ENCODE data around the gene MAPK14. TPM values are rescaled to one million over a fixed set of nuclear protein-coding genes. Genes with fewer than 3 reads are reported as not detected.
"Not testable (repeated sequence)": the region's sequence is repeated elsewhere in the genome, so short reads cannot be mapped to it uniquely, and the experiment has no call there.

Gene MAPK14
- total RNA-seq (56.6 TPM), polyA plus RNA-seq (ENCODE audit: insufficient read depth, low read depth, low replicate concordance) (19.9 TPM)
- long read RNA-seq, donor 1, full-length matches to known transcripts = 4 of 4 reads
- long read RNA-seq, donor 1, partial matches to known transcripts = 0 of 4 reads
- long read RNA-seq, donor 1, other reads (novel, unspliced or antisense) = 0 of 4 reads
- long read RNA-seq, donor 2, full-length matches to known transcripts = 7 of 16 reads
- long read RNA-seq, donor 2, partial matches to known transcripts = 9 of 16 reads
- long read RNA-seq, donor 2, other reads (novel, unspliced or antisense) = 0 of 16 reads
- long read RNA-seq, donor 3, full-length matches to known transcripts = 7 of 7 reads
- long read RNA-seq, donor 3, partial matches to known transcripts = 0 of 7 reads
- long read RNA-seq, donor 3, other reads (novel, unspliced or antisense) = 0 of 7 reads
- long read RNA-seq, donor 4, full-length matches to known transcripts = 2 of 7 reads
- long read RNA-seq, donor 4, partial matches to known transcripts = 5 of 7 reads
- long read RNA-seq, donor 4, other reads (novel, unspliced or antisense) = 0 of 7 reads
- long read RNA-seq, donor 5, partial matches to known transcripts = 0 of 1 reads
- long read RNA-seq, donor 5, other reads (novel, unspliced or antisense) = 0 of 1 reads
- long read RNA-seq, donor 6 = 0 reads
- long read RNA-seq, donor 7, full-length matches to known transcripts = 33 of 44 reads
- long read RNA-seq, donor 7, partial matches to known transcripts = 2 of 44 reads
- long read RNA-seq, donor 7, other reads (novel, unspliced or antisense) = 9 of 44 reads
- long read RNA-seq, donor 8, full-length matches to known transcripts = 9 of 23 reads
- long read RNA-seq, donor 8, partial matches to known transcripts = 14 of 23 reads
- long read RNA-seq, donor 8, other reads (novel, unspliced or antisense) = 0 of 23 reads
- long read RNA-seq, donor 9, partial matches to known transcripts = 0 of 4 reads
- long read RNA-seq, donor 9, other reads (novel, unspliced or antisense) = 0 of 4 reads
- long read RNA-seq, donor 10, full-length matches to known transcripts = 6 of 6 reads
- long read RNA-seq, donor 10, partial matches to known transcripts = 0 of 6 reads
- long read RNA-seq, donor 10, other reads (novel, unspliced or antisense) = 0 of 6 reads

DNA sequence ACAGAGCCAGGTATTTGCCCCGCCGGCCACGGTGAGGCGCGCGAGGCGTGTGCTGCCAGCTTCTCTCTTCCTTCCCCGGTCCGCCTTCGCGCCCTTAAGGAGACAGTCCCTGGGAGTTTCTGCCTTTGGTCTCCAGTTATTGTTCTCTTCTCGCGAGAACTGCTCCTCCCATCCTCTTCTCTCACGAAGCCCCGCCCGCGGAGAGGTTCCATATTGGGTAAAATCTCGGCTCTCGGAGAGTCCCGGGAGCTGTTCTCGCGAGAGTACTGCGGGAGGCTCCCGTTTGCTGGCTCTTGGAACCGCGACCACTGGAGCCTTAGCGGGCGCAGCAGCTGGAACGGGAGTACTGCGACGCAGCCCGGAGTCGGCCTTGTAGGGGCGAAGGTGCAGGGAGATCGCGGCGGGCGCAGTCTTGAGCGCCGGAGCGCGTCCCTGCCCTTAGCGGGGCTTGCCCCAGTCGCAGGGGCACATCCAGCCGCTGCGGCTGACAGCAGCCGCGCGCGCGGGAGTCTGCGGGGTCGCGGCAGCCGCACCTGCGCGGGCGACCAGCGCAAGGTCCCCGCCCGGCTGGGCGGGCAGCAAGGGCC lies at the start of gene MAPK14:
Gene MAPK14 (plus strand): TSS at position 308 of the 587 bp plus-strand sequence. CDS start 350 bp downstream, outside the sequence.
- H3K27me3 ChIP-seq (ENCODE audit: control insufficient read depth, insufficient read depth, low read length) = no peaks in the 10 kb centered on the region
- peak within 1 kb of the TSS; percentile 92 to 93 for H3K27ac ChIP-seq (ENCODE audit: low read depth in 2 of 2, low read length in 2 of 2)
- H3K36me3 ChIP-seq (ENCODE audit: control insufficient read depth in 2 of 3, insufficient read depth in 3 of 3, low read length in 3 of 3) = no peaks in the 10 kb centered on the region
- peak within 1 kb of the TSS; percentile 76 to 96 (median 86) for H3K9ac ChIP-seq (ENCODE audit: low read length in 3 of 3)
- peaks cover 0 to 5% (median 4%) of the 10 kb centered on the region in 3 donors for H3K4me1 ChIP-seq (ENCODE audit: control insufficient read depth in 2 of 3, insufficient read depth in 2 of 3, low read depth in 1 of 3, low read length in 3 of 3)
- FAIRE-seq = peak; percentile 96
- peak; percentile 99 to 100 (median 99) for DNase-seq
- intact Hi-C loops (cut with DNase I) = loop anchor here (5.0 kb wide), 1 partner anchor 65 kb away; no protein-coding TSS in a partner anchor
- TF ChIP-seq, protein P1, sequence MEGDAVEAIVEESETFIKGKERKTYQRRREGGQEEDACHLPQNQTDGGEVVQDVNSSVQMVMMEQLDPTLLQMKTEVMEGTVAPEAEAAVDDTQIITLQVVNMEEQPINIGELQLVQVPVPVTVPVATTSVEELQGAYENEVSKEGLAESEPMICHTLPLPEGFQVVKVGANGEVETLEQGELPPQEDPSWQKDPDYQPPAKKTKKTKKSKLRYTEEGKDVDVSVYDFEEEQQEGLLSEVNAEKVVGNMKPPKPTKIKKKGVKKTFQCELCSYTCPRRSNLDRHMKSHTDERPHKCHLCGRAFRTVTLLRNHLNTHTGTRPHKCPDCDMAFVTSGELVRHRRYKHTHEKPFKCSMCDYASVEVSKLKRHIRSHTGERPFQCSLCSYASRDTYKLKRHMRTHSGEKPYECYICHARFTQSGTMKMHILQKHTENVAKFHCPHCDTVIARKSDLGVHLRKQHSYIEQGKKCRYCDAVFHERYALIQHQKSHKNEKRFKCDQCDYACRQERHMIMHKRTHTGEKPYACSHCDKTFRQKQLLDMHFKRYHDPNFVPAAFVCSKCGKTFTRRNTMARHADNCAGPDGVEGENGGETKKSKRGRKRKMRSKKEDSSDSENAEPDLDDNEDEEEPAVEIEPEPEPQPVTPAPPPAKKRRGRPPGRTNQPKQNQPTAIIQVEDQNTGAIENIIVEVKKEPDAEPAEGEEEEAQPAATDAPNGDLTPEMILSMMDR (IDR thresholded peaks at IDR 0.05; ENCODE audit: borderline replicate concordance, extremely low read depth, insufficient read depth) = peak; percentile 94
- peak within 1 kb of the TSS; percentile 83 to 99 (median 96) for H3K4me3 ChIP-seq (ENCODE audit: low read length in 3 of 3)
- no peaks in the 10 kb centered on the region for H3K9me3 ChIP-seq (ENCODE audit: control insufficient read depth in 2 of 3, insufficient read depth in 1 of 3, low read length in 3 of 3)

DNA sequence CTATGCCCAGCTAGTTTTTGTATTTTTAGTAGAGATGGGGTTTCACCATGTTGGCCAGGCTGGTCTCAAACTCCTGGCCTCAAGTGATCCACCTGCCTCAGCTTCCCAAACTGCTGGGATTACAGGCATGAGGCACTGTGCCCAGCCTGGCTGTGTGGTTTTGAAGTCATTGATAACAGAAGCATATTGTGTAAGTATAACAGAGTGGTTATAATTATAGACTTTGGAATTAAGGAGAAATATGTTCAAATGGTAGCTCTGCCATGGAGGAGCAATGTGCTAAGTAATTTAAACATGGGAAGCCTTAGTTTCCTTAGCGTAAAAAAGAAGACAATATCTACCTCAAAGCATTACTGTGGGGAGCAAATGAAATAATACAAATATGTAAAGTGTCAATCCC lies 47.5 kb upstream of the MAPK14 start:
- H3K9me3 ChIP-seq (ENCODE audit: control insufficient read depth in 2 of 3, insufficient read depth in 1 of 3, low read length in 3 of 3); FAIRE-seq; intact Hi-C loops (cut with DNase I): not testable (repeated sequence)

DNA sequence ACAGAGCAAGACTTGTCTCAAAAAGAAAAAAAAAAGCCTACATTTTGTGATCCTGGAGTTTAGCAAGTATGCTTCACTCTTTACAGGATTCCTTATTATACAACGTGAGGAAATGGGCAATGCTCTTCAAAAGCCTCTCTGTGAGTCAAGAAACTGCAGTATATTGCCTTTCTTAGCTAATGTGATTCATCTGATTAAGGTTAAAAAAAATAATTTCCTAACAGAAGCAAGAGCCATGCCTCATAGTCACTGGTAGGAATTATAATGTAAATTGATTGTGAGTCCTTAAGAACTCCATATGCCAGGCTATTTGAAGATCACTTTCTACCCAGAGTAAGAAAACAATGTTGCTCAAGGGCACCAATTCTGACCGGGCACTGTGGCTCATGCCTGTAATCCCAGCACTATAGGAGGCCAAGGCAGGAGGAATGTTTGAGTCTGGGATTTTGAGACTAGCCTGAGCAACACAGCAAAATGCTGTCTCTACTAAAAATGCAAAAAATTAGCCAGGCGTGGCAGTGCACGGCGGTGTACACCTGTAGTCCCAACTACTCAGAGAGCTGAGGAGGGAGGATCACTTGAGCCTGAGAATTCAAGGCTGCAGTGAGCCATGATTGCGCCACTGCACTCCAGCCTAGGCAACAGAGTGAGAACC lies 46.5 kb upstream of the MAPK14 start:
- no peak overlapping the region for H3K27ac ChIP-seq (ENCODE audit: low read depth in 2 of 2, low read length in 2 of 2)
- no peaks in the 10 kb centered on the region for H3K36me3 ChIP-seq (ENCODE audit: control insufficient read depth in 2 of 3, insufficient read depth in 3 of 3, low read length in 3 of 3)
- intact Hi-C loops (cut with DNase I) = no loop called here
- DNase-seq (no peak), FAIRE-seq (no peak)
- H3K9me3 ChIP-seq (ENCODE audit: control insufficient read depth in 2 of 3, insufficient read depth in 1 of 3, low read length in 3 of 3) = no peaks in the 10 kb centered on the region
- H3K27me3 ChIP-seq (ENCODE audit: control insufficient read depth, insufficient read depth, low read length) = no peaks in the 10 kb centered on the region
- H3K9ac ChIP-seq (ENCODE audit: low read length in 3 of 3) = no peak overlapping the region
- H3K4me1 ChIP-seq (ENCODE audit: control insufficient read depth in 2 of 3, insufficient read depth in 2 of 3, low read depth in 1 of 3, low read length in 3 of 3) = no peaks in the 10 kb centered on the region
- H3K4me3 ChIP-seq (ENCODE audit: low read length in 3 of 3) = no peak overlapping the region
- TF ChIP-seq, protein P1 (IDR thresholded peaks at IDR 0.05; ENCODE audit: borderline replicate concordance, extremely low read depth, insufficient read depth) = no peak

More for the DNA sequence above, 47.5 kb upstream of the MAPK14 start:
- H3K36me3 ChIP-seq (ENCODE audit: control insufficient read depth in 2 of 3, insufficient read depth in 3 of 3, low read length in 3 of 3); H3K4me1 ChIP-seq (ENCODE audit: control insufficient read depth in 2 of 3, insufficient read depth in 2 of 3, low read depth in 1 of 3, low read length in 3 of 3); H3K27me3 ChIP-seq (ENCODE audit: control insufficient read depth, insufficient read depth, low read length); DNase-seq; H3K27ac ChIP-seq (ENCODE audit: low read depth in 2 of 2, low read length in 2 of 2); H3K9ac ChIP-seq (ENCODE audit: low read length in 3 of 3); H3K4me3 ChIP-seq (ENCODE audit: low read length in 3 of 3): not testable (repeated sequence)
